ENCODE data around the gene PLCB1.

- TF ChIP-seq GATA2 (IDR thresholded peaks at IDR 0.05; ENCODE audit: low read depth, low read length) (no peak), GATA3 (IDR thresholded peaks at IDR 0.05; ENCODE audit: low read depth, low read length) (no peak)
Measured at GRCh38 chr20:8425802-8426201, 293.7 kb downstream of the PLCB1 start.
